Natural killer cell (primary cell): Measurements from ENCODE around the gene HES3. TPM values are rescaled to one million over a fixed set of nuclear protein-coding genes. Genes with fewer than 3 reads are reported as not detected.

Experiments used
- ATAC-seq, 3 donors: fragments of 150-1000 bp in 2 of 3; fragments of 200-7000 bp in 1 of 3; cut with Tn5 transposase; 1 replicate in 1 of 3; 2 replicates in 2 of 3; pipeline ENCODE4 v1.10.0; 2021; ENCODE audit warnings: mild to moderate bottlenecking in 2 of 3, moderate library complexity in 2 of 3
- DNase-seq, 2 donors: peaks; one replicate each; pipeline versions ENCODE4 v3.0.0 to v3.0.0-alpha.2; 2013 to 2021; ENCODE audit warnings: mixed read lengths in 1 of 2
- H3K27ac ChIP-seq: one replicate; pipeline ENCODE4 v1.5.1; 2013; ENCODE audit warnings: mild to moderate bottlenecking, low read length
- H3K27me3 ChIP-seq: one replicate; pipeline ENCODE4 v1.6.1; 2013; ENCODE audit warnings: low read length; ENCODE audit not compliant: control insufficient read depth, insufficient read depth
- H3K36me3 ChIP-seq: one replicate; pipeline ENCODE4 v1.6.1; 2013; ENCODE audit warnings: low read length; ENCODE audit not compliant: control insufficient read depth, insufficient read depth
- H3K4me1 ChIP-seq: one replicate; pipeline ENCODE4 v1.6.1; 2013; ENCODE audit warnings: low read length; ENCODE audit not compliant: control insufficient read depth, insufficient read depth
- H3K4me3 ChIP-seq: one replicate; pipeline ENCODE4 v1.5.1; 2013; ENCODE audit warnings: low read length
- H3K9me3 ChIP-seq: one replicate; pipeline ENCODE4 v1.6.1; 2013; ENCODE audit warnings: low read length; ENCODE audit not compliant: control insufficient read depth, insufficient read depth
- H3K27ac Mint-ChIP-seq, 2 donors: one replicate each; pipeline ENCODE4 v1.8.0; 2022; ENCODE audit warnings: mild to moderate bottlenecking in 2 of 2, mixed read lengths in 2 of 2, moderate library complexity in 1 of 2
- H3K27me3 Mint-ChIP-seq, 2 donors: one replicate each; pipeline ENCODE4 v1.8.0; 2022; ENCODE audit warnings: low read depth in 2 of 2, mixed read lengths in 2 of 2
- H3K36me3 Mint-ChIP-seq: one replicate; pipeline ENCODE4 v1.8.0; 2022; ENCODE audit warnings: mixed read lengths
- H3K4me1 Mint-ChIP-seq, 2 donors: one replicate each; pipeline ENCODE4 v1.8.0; 2022; ENCODE audit warnings: mixed read lengths in 2 of 2
- H3K4me3 Mint-ChIP-seq: one replicate; pipeline ENCODE4 v1.8.0; 2022; ENCODE audit warnings: mild to moderate bottlenecking, moderate library complexity, mixed read lengths
- H3K9me3 Mint-ChIP-seq, 2 donors: one replicate each; pipeline ENCODE4 v1.8.0; 2022; ENCODE audit warnings: mixed read lengths in 2 of 2
- WGBS: methylation state at CpG from one replicate; pipeline ENCODE4 v1.1.7; 2013; ENCODE audit warnings: missing lambda C conversion rate; ENCODE audit not compliant: insufficient coverage; 5-methylcytosine and 5-hydroxymethylcytosine counted together
- intact Hi-C: fragments of 100-400 bp; cut with micrococcal nuclease; formaldehyde crosslinking; loops from one replicate; pipeline ENCODE4 v1.14.2; 2022
- total RNA-seq, 4 donors: library from RNA; stranded (reverse); fragments of 120-200 nt in 1 of 4; gene quantifications; one replicate each; pipeline versions ENCODE4 v1.2.3 to v1.2.4, GENCODE V29; 2013 to 2022
- TF ChIP-seq, protein P1 (sequence below): fragments of 200-600 bp; IDR thresholded peaks from one replicate; pipeline ENCODE4 v1.8.0; 2022; ENCODE audit warnings: antibody characterized with exemption

HES3 gene
- total RNA-seq, 3 donors from 2014 or later (not counting 1 experiment from before 2014, with no cell fraction given), result not detected

DNA sequence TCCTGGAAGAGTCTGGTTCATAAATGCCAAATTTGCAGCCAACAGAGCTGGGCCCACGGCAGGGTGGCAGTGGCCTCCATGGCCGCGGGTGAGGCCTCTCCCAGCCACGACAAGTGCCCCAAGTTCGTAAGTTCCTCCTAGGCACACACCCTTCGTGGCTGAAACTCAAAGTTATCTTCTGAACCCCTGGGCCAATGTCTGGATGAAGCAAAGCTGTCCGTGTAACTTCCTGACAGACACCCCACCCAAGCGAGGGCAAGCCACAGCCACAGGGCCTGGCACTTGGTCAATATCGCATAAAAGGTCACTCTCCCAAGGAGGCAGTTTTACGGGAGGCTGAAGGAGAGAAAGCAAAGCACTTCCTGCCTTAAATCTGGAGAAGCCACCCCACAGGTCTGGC is 44.7 kb downstream of the HES3 start:
- peaks cover 44 to 46% of the 10 kb centered on the region in 2 donors for H3K4me1 Mint-ChIP-seq
- intact Hi-C loops, result no loop called here
- H3K27me3 Mint-ChIP-seq, result no peaks in the 10 kb centered on the region
- DNase-seq (no peak), ATAC-seq (peak in 2 of 3 donors; percentile 24 to 44)
- peak overlapping the region; percentile 79 to 81 for H3K27ac Mint-ChIP-seq
- WGBS, result 48% methylated on average over 10 of the region's 10 CpGs
- H3K9me3 Mint-ChIP-seq, result no peaks in the 10 kb centered on the region
- Histone ChIP-seq H3K27ac (peak overlapping the region; percentile 43), H3K9me3 (no peaks in the 10 kb centered on the region), H3K4me3 (no peak overlapping the region), H3K27me3 (no peaks in the 10 kb centered on the region), H3K4me1 (peaks cover 45% of the 10 kb centered on the region), H3K36me3 (no peaks in the 10 kb centered on the region)
- peak overlapping the region; percentile 40 for H3K4me3 Mint-ChIP-seq
- no peaks in the 10 kb centered on the region for H3K36me3 Mint-ChIP-seq
- TF ChIP-seq, protein P1, sequence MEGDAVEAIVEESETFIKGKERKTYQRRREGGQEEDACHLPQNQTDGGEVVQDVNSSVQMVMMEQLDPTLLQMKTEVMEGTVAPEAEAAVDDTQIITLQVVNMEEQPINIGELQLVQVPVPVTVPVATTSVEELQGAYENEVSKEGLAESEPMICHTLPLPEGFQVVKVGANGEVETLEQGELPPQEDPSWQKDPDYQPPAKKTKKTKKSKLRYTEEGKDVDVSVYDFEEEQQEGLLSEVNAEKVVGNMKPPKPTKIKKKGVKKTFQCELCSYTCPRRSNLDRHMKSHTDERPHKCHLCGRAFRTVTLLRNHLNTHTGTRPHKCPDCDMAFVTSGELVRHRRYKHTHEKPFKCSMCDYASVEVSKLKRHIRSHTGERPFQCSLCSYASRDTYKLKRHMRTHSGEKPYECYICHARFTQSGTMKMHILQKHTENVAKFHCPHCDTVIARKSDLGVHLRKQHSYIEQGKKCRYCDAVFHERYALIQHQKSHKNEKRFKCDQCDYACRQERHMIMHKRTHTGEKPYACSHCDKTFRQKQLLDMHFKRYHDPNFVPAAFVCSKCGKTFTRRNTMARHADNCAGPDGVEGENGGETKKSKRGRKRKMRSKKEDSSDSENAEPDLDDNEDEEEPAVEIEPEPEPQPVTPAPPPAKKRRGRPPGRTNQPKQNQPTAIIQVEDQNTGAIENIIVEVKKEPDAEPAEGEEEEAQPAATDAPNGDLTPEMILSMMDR, result no peak

DNA sequence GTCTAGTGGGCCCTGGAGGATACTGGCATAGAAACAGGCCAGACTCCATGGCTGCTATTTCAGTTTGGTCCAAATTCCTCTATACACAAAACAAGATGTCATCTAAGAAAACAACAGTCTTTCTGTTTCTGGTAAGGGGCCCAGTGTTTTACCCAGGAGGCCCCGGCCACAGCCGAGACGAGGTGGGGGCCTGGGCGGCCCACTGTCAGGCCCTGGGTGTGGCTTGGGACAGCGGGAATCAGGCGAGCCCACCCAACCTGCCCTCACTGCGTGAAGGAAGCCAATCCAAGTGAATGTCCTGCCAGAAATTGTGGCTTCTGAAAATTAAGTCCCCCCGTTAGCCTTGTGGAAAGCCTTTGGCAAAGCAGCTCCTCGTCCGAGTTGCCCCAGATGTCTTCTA is 48.1 kb downstream of the HES3 start:
- H3K4me1 ChIP-seq, result peaks cover 75% of the 10 kb centered on the region
- H3K27me3 Mint-ChIP-seq, result no peaks in the 10 kb centered on the region
- no peaks in the 10 kb centered on the region for H3K9me3 ChIP-seq
- DNase-seq, result no peak
- 97% methylated on average over 10 of the region's 10 CpGs for WGBS
- H3K27ac Mint-ChIP-seq, result peak overlapping the region; percentile 81 to 90
- no peaks in the 10 kb centered on the region for H3K27me3 ChIP-seq
- H3K36me3 ChIP-seq, result no peaks in the 10 kb centered on the region
- peaks cover 68 to 71% of the 10 kb centered on the region in 2 donors for H3K4me1 Mint-ChIP-seq
- TF ChIP-seq, protein P1, result no peak
- no peak for ATAC-seq
- peak overlapping the region; percentile 35 for H3K4me3 Mint-ChIP-seq
- intact Hi-C loops, result no loop called here
- no peaks in the 10 kb centered on the region for H3K36me3 Mint-ChIP-seq
- no peak overlapping the region for H3K4me3 ChIP-seq
- H3K27ac ChIP-seq, result peak overlapping the region; percentile 51
- H3K9me3 Mint-ChIP-seq, result no peaks in the 10 kb centered on the region

- TF ChIP-seq, protein P1, result no peak
- peaks cover 54 to 60% of the 10 kb centered on the region in 2 donors for H3K4me1 Mint-ChIP-seq
- Histone ChIP-seq H3K27me3 (no peaks in the 10 kb centered on the region), H3K27ac (peak overlapping the region; percentile 81), H3K9me3 (no peaks in the 10 kb centered on the region), H3K36me3 (no peaks in the 10 kb centered on the region), H3K4me3 (no peak overlapping the region), H3K4me1 (peaks cover 62% of the 10 kb centered on the region)
- DNase-seq (peak; percentile 43 to 49), ATAC-seq (peak; percentile 75 to 82 (median 78))
- peak overlapping the region; percentile 82 for H3K4me3 Mint-ChIP-seq
- H3K9me3 Mint-ChIP-seq, result no peaks in the 10 kb centered on the region
- 49% methylated on average over 14 of the region's 14 CpGs for WGBS
- H3K36me3 Mint-ChIP-seq, result no peaks in the 10 kb centered on the region
- intact Hi-C loops, result loop anchor here (1.0 kb wide), 1 partner anchor 34 kb away; no protein-coding TSS in a partner anchor
- H3K27me3 Mint-ChIP-seq, result no peaks in the 10 kb centered on the region
- H3K27ac Mint-ChIP-seq, result peak overlapping the region; percentile 90 to 91
Observed at GRCh38 chr1:6294080-6294889, 50.3 kb downstream of the HES3 start.
